Tongue (tissue), 2 donors: ENCODE data around the gene WNT5A. TPM values are rescaled to one million over a fixed set of nuclear protein-coding genes. Genes with fewer than 3 reads are reported as not detected.

Source experiments
- DNase-seq: peaks from one replicate; pipeline ENCODE4 v3.0.0-alpha.2; 2015
- total RNA-seq: library from RNA; depleted of rRNA; stranded (reverse); fragments of >200 nt; gene quantifications from one replicate; pipeline ENCODE4 v1.2.3, GENCODE V29; 2014

The WNT5A gene
- total RNA-seq = 45.7 TPM

DNA sequence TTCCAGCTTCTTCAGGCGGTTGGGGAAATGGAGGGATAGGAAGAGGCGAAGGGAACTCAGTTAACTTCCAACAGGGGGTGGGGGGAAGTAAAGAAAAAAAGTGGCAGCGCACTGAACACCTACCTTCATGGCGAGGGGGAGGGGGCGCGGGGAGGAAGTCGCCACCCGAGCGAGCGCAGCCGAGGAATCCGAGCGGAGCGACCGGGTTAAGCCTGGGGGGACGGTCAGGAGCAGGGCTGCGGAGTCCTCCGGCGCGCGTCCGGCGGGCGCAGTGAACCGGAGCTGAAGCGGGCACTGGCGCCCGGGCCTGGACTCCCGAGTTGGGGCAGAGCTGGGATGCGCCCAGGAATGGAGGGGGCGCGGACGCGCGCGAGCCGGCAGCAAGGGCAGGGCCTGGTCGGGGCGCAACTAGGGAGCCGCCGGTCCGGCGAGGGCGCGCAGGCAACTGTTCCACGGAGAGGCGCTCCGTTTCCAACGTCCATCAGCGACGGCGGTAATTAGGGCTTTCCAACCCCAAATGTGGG lies at the start of gene WNT5A:
Gene WNT5A (minus strand): TSS at position 450 of the 524 bp plus-strand sequence. CDS start 321 bp downstream, at position 129.
- DNase-seq = peak; percentile 63

DNA sequence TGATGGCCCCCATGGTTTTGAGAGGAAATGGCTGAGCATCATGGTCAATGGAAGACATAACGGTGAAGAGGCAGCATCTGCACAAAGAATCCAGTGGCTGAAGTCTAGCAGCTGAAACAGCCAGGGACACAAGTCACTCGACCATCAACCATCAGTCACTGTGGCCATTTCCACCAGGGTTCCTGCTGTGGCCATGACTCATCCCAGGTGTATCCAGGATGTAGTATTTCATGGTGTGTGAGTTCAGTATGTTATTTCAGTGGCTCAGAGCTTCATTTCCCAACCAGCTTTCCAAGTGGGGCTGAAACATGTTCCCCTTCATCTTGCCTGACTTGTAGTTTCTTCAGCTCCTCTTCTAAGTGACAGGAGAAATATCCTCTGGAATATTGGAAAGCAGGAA lies 47.8 kb upstream of the WNT5A start:
- no peak for DNase-seq

DNA sequence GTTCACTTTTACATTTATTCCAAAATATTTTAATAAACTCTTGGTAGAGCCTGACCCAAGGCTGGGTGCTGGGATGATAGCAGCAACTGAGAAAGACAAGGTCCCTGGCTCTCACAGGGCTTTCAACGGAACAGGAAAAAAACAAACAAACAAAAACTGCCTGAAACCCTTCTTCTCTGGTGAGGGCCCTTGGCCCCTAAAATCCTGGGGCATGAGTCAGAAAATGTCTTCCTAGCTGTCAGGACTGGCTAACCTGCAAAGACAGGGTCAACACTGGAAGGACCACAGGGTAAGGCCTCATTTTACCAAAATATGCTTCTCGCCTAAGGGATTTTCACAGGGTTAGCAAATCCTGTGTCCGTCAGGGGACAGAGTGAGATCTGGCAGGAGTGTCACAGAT lies 45.7 kb upstream of the WNT5A start:
- no peak for DNase-seq

DNA sequence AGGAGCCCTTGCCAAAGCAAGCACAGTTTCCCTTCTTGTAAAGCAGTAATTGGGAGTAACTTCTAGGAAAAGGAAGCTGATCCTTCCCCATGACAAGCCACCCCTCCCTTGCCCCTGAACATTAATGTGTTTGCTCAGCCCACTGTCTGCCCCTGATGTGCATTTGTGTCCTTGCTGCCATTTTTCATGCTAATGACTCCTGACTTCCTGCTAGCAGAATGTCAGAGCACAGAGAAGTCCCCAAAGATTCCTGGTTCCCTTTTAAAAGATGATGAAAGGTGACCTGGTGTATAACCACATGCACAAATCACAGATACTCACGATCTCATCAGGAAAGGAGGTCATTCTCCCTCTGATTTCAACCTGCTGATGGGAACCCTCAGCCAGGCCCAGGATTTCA lies 44.2 kb upstream of the WNT5A start:
- DNase-seq = no peak

DNA sequence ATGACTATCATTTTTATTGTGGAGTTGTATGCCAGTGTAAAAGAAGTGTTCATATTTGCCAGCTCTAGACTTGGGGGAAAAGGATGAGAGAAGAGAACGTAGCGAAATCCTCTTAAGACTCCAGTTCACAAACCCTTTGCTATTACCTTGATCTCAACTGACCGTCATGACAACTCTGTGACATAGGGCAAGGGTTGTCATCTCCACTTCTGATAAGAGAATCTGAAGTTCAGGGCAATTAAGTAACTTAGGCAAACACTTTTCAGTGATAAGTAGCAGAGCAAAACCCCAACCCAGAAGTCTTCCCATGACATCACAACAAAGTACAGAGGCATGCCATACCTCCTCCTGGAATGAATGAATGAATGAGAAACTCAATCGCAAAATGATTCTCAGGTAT lies 40.3 kb upstream of the WNT5A start:
- no peak for DNase-seq

DNA sequence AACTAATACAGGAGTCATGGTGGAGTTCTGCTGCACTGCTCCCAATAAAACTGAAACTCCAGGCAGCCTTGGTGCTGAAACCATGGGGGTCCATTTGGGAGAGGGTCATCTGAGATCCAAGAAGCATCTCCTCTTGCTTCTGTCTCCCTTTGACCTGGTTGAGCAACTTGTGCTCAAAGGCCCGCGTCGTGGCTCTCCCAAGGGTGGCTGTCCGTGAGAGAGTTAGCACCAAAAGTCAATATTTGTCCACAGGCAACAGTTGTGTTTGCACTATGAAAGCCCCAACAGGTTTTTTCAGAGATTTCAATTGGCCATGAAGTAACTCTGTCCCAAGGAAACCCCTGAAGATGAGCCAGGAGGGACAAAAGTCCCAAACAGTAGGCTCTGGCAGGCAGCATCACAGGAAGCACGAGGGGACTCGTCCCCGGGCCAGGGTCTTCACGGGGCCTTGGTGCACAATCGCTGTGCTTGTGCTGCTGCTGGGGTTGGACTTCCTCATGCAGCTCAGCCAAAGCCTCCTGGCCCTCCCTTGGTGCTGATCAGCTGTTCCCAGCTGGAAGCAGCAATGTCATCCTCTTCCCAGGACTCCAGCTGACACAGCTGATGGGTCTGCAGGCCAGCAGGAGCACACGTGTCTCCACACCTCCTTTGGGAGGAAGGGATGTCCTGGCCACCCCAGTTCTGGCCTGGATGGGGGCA lies 39.4 kb upstream of the WNT5A start:
- peak; percentile 59 for DNase-seq

DNA sequence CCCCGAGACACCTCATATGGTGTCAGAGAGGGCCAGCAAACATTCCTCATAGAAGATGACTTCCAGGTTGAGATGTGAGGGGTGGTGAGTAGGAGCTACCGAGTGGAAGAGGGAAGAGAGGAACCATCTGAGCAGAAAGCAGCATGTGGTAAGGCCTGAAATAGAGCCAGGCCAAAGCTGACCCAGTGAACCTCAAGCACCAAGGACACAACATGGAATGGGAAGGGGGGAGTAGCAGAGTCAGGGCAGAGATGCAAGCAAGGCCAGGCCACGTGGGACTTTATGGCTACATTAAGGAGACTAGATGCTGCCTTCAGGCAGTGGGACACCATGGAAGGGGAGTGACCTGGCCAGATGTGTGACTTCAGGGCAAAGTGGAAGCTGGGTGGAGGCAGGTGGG lies 38.3 kb upstream of the WNT5A start:
- no peak for DNase-seq

DNA sequence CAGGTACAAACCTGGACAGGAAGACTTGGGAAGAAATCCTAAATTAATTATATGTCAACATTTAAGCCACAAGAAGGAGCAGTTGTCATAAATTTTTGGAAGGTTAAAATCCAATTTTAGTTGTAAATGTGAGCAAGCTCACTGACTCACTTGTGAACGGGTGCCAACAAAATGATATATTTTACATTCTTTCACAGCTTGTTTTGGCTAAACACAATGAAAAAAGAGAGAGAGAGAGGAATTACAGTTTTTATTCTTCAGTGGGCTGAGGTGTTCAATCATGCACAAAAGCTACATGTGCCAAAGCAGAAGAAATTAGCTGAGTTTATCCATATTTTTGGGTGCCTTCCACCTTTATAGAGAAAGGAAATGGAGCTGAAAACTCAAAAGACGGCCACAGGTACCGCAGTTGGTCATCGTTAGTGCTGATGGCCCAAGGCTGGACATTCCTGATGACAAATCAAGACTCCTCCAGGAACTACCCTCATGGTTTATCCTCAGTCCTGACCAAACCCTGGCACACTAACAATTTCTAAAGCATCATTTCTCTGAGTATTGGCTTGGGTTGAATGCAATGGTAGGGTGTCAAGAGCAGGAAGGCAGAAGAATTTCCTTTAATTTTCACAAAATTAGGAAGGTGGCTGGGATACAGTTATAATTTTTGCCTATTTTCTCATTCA lies 37.6 kb upstream of the WNT5A start:
- peak; percentile 71 for DNase-seq

DNA sequence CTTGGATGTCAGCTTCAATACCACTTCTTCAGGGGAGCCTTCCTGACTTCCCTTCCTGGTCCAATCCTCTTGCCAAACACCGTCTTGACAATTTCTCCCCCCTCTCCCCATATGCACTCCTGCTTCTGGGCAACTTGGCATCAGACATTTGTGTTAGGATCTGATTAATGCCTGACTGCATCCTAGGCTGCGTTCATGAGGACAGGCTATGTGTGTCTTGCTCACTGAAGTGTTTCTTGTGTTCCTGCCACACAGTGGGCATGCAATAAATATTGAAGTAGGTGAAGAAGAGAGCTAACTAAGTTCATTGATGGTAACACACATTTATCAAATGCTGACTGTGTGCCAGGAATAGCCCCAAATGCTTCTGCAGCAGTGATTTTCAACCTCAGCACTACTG lies 36.4 kb upstream of the WNT5A start:
- no peak for DNase-seq

DNA sequence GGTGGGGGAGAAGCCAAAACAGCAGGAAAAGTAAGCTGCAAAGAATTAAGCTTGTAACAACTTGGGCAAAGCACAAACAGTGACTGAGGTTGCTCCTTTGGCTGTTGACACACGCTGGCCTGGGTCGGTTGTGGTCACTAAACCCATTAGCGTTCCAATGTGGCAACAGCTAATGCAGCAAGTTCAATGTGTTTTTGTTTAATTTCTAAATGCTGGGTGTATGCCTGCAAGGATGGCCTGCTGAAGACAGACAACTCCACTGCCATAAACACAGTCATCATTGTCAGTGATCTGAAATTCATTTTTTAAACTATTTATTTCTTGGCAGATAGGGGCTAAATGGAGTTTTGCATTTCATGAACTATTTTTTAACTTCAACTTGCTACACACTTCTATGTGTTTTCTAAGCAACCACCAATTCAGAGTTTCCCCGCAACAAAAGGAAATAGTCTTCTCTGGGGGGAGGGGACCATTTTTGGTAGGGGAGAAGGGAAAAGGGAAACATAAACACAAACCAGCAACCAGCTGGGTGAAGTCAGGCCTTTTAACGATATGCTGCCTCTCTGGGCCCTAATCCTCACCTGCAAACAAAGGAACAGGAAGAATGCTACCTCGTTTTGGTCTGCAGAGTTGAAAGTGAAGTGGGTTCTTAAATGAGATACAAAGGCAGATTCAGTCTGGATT lies 34.8 kb upstream of the WNT5A start:
- DNase-seq = peak; percentile 34

DNA sequence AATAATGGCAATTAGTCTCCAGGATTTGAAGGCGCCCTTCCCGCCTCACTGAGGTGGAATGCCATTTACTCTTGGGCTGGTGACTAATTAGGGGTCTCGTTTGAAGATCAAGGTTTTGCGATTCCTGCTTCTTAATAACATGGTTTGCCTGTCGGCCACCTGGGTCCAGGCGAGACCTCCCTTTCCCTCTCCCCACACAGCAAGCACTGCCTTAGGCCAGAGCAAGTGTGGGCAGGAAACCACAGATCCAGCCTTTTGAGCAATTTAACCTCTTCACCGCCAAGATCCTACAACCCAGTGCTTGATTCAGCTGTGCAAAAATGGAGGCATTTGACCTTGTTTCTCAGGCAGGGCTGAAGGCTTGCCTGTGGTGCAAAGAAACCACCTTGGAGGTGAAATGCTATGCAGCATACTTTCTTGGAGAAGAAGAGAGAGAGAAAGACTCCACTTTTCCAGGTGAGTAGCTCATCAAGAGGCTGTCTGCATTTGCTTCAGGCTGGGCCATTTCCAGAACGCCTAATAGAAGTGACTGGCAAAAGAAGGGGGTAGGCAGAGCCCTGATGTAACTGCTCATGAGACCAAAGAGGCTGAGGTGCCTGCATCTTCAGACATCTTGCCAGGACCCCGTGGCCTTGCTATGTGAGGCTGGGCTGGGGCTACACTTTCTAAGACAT lies 34.1 kb upstream of the WNT5A start:
- no peak for DNase-seq

DNA sequence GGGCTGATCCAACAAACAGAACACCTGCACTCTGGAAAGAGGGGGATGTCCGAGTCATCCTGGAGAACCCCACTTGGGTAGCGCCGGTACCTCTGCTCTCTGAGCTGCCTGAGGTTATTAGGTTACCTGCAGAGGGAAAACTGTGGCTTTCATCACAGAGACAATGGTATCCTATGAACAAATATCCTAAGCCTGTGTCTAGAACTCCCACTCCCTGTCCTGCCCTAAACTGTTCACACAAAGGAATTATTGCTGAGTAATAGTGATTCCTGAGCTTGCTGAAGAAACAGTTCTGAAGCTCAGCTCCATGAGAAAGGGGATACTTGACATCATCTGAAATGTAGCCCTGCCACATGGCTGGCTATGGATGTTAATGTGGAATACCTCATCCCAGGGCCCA lies 31.9 kb upstream of the WNT5A start:
- DNase-seq = no peak

DNA sequence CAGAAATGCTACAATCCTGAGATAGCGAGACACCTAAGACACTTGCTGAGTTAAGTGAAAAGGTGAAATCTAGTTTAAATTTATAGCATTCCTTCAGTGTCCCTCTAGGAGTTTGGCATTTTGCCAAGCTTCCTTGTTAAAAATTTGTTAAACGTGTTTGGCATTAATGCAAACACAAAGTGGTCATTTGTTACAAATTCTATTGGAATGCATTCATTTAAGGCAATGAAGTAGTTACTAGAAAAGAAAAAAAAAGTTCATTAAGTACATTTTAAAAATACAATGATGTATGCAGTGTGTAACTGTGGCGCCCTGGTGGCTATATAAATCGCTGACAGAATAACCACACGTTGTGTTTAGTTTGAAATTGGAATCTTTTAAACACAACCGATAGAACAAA lies 31.3 kb upstream of the WNT5A start:
- no peak for DNase-seq

DNA sequence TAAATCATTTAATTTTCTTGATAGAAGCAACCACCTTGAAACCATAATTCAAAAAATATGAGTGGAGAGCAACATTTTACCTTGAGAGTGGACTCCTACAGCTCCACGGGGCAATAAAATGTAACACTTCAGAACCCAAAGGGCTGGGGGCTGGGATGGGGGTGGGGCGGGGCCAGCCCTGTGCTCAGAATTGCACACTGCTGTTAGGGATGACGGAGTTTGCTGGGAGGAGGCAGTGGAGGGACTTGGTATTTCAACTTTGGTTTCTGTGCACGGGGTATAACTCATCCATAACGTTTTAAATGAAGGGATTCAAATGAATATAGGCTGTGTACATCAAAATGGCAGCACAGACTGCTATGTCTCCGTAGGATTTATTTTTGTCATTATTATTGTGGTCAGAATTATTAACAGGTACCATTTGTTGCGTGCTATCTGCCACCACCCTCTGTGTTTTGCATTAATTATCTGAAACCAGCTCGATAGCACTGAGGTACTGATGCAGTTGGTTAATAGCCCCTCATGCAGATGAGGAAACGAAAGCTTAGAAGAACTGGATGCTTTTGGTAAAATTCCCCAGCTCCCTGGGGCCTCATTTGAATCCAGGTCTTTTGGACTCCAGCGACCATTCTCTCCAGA lies 29.4 kb upstream of the WNT5A start:
- no peak for DNase-seq

DNA sequence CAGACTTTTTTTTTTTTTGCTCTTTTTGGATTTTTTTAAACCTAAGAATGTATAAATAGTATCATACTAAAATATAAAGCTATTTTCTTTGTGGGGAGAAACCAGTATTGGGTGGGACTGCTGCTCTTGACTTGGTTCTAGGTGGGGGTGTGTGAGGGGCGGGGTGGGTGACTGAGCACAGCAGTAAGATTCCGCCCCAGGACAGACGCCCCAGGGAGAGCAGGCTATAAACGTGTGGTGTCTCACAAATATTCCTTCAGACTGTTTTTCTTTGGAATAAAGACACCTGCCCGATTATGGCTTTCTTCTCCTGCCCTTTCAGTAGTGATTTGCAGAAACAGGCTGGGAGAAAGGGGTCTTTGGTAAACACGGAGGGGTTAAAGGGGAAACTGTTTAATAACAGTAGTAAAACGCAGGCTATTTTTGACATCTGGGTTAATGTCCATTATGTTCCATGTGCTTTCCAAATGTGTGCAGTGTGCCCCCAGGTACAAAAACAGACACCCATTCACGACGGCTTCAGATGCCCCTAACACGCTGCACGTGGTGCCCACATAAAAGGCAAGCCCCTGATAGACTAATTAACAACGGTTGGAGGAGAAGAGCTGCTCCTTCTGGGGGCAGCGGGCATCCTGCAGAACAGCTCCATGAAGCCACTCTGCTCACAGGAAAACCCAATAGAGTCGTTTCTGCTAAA lies 28.6 kb upstream of the WNT5A start:
- DNase-seq = no peak

DNA sequence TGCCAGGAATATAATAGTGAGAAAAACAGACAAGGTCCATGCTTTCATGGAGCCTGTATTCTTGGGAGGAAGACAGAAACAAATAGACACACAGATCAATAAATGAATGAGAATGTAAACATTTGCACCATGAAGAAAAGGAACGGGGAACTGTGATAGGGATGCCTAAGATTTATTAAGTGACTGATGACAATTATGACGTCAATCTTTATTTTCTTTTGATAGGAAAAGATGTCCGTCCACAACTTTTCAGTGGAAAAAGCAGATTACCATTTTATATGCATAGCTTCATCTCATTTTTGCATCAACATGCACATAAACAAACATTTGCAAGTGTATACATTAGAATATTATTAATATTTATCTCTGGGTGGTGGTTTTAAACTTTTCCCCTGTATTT lies 27.9 kb upstream of the WNT5A start:
- no peak for DNase-seq

DNA sequence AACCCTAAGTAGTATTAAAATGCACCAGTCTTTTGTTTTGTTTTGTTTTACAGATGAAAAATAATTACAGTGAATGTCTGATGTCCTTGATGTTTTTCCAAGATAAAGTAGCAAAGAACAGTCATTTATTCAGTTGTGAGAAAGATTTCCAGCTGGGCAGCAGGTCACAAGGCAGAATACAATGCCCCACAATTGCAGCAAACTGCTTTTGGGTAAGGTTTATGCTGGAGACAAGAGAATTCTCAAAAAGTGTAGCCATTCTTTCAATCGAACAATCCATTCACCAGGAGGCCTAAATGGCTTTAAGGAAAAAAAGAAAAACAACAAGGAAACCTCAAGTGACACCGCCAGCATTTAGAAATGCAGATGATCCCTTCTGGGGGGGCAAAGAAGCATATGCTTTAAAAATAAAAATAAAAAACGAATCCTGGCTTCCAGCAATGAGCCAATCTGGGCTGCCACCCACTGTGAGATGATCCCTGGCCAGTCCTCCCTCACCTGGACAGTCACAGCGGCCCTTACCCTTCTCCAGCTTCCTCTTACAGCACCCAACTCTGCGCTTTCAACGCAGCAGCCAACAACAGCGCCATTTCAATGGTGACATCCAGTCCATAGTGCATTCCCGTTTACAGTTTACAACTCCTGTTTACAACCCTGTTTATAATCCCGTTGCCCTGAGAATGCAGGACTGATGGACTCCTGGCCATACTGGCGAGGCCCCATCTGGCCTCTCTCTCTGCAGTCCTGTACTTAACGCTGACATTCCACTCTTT lies 25.7 kb upstream of the WNT5A start:
- no peak for DNase-seq

DNA sequence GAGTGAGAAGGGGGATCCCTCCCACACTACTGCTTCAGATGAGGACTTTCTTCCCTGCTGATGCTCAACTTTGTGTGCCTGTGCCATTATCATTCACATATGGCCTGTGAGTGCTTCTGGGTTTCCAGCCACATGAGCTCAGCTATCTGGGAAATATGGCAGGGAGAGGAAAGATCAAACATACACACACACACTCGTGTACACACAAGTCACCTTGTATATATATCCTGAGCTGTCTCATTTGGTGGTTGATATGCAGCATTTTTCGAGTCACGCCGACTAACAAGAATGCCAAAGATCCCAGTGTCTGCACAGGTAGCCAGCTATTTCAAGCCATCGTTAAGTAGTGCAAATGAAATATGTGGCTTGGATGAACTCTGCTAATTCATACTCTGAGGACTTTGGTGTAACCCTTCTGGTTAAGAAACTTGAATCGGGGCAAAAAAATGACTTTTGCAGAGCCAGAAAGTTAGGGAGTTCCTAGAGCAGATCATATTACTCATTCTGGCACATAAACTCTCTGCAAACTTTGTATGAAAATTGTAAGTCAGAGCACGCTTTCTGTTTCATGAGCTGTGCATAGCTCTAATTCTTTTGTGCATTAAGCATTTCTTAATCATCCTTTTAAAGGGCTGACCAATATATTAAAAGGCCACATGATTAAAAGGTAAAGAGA lies 24.9 kb upstream of the WNT5A start:
- DNase-seq = peak; percentile 77

DNA sequence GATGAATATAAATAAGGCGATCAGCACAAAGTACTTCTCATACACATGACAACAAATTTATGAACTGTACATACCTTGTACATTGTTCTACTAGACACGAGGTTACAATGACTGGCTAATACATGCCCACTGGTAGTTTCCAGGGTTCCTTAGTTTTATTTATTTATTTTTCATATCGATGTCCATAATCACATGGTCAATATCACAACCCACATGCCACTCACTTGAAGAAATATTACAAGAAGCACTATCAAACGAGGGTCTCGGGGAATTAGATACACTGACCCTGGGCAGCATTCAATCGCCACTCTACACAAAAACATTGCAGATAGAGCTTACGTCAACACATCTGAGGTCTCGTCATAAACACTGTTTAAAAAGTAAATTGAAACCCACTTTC lies 21.2 kb upstream of the WNT5A start:
- no peak for DNase-seq

DNA sequence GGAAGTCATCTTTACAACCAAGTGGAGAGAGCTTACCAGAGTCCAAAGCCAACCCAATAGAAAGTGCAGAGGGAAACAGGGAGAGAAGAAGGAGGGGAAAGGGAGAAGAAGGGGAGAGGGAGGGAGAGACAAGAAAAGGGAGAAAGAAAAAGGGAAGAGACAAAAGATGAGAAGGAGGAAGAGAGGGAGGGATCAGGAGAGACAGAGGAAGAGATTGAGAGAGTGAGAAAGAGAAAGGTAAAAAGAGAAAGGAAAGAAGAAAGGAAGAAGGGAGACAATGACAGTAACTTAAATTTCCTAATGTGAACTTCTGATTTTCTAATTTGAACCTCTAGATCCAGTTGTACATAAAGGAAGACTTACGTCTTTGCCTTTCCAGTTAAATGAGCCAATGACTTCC lies 20.7 kb upstream of the WNT5A start:
- DNase-seq = no peak
